ENCODE measurements around the gene UBXN4.

UBXN4 gene

DNA sequence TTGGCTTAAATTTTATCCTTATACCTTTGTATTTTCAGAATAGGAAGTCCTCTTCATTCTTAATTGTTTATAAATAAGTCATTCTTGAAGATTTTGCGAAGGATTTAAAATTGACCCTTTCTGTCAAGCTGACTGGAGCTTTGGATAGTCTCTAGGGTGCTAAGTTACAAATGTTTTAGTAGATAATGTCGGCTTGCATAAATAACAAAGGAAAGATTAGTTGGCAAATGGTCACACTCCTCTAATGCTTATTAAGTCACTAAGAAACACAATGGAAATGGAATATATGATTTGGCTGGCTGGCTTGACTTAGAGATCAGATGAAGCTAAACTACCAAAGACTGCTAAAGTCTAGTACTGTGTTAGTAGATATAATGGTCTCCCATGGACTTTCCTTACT, 40.6 kb downstream of the UBXN4 start:
- Histone ChIP-seq H3K79me1 (replicated peaks; ENCODE audit: low read length, poor library complexity, severe bottlenecking) (peaks cover 8% of the 10 kb centered on the region), H3K9ac (ENCODE audit: low read length) (no peak overlapping the region), H4K91ac (ENCODE audit: low read length) (no peak overlapping the region), H3K18ac (ENCODE audit: low read depth in 1 of 2, low read length in 2 of 2) (no peak overlapping the region), H3K4me1 (ENCODE audit: control insufficient read depth, insufficient read depth, low read depth, low read length) (peaks cover 4% of the 10 kb centered on the region), H2AK5ac (ENCODE audit: low read length, severe bottlenecking) (no peak overlapping the region), H3K14ac (ENCODE audit: low read length in 2 of 2) (no peak overlapping the region), H2BK120ac (ENCODE audit: low read depth, low read length) (no peak overlapping the region), H3K23ac (ENCODE audit: low read length in 2 of 2) (no peak overlapping the region), H3K4me2 (ENCODE audit: low read length, poor library complexity, severe bottlenecking) (no peak overlapping the region), H2BK5ac (ENCODE audit: low read depth, low read length, poor library complexity, severe bottlenecking) (no peak overlapping the region), H3K36me3 (ENCODE audit: control insufficient read depth in 1 of 2, insufficient read depth in 2 of 2, low read depth in 1 of 2, low read length in 2 of 2) (peaks cover 19 to 88% of the 10 kb centered on the region in 2 experiments), H3K9me3 (ENCODE audit: control insufficient read depth, low read length) (no peaks in the 10 kb centered on the region), H3K4ac (ENCODE audit: low read depth in 1 of 2, low read length in 2 of 2) (no peak overlapping the region), H3K4me3 (ENCODE audit: insufficient read depth in 1 of 2, low read depth in 1 of 2, low read length in 2 of 2) (no peak overlapping the region), H2BK15ac (ENCODE audit: low read depth, poor library complexity, severe bottlenecking) (no peak overlapping the region), H2AFZ (ENCODE audit: low read depth, low read length) (no peak overlapping the region), H2BK12ac (ENCODE audit: low read length in 2 of 2) (no peak overlapping the region), H3K27me3 (ENCODE audit: control insufficient read depth in 1 of 2, insufficient read depth in 1 of 2, low read length in 2 of 2) (no peaks in the 10 kb centered on the region), H4K8ac (ENCODE audit: low read length) (no peak overlapping the region), H3K27ac (ENCODE audit: low read length, poor library complexity, severe bottlenecking) (no peak overlapping the region)
- no peak for DNase-seq
- 100% methylated on average over 2 of the region's 2 CpGs for WGBS

DNA sequence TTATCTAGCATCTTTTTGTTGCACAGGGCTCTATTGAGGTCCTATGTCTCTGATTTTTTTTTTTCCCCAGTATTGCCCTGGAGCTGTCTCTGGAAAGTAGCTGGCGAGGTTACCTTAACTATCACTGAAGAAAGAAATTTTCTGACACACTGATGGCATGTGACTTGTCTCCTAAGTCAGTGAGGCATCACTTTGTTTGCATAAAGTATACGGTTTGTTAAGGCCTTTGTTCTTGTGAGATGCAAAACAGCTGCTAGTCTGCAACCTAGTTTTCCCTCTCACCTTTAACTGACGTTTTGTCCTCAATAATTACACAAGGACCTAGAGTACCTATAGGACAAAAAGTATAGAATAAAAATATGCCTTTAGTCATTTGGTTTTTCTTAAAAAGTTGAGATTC, 41.8 kb downstream of the UBXN4 start:
- Histone ChIP-seq H4K91ac (ENCODE audit: low read length) (no peak overlapping the region), H3K18ac (ENCODE audit: low read depth in 1 of 2, low read length in 2 of 2) (no peak overlapping the region), H2BK5ac (ENCODE audit: low read depth, low read length, poor library complexity, severe bottlenecking) (no peak overlapping the region)

DNA sequence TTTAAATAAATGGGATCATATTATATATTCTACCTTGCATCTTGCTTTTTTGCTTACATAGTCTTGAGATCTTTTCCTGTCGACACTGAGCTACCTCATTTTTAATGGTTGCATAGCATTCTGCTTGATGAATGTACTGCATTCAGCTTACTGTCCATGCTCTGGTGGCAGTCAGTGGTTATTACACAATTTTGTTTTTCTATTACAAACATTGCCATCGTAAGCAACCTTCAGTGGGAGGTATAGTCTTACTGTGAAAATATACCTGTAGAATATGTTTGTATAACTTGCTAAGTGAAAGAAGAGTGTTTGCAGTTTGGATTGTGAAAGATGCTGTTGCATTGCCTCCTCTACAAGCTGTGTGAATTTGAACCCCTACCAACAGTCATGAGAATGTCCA, 43.4 kb downstream of the UBXN4 start:
- no peak overlapping the region for H2BK15ac ChIP-seq (ENCODE audit: low read depth, poor library complexity, severe bottlenecking)
- no peak for DNase-seq
- WGBS, result 100% methylated on average over 2 of the region's 2 CpGs

More for the DNA sequence above, 41.8 kb downstream of the UBXN4 start:
- no peak overlapping the region for H3K9ac ChIP-seq (ENCODE audit: low read length)
- no peak overlapping the region for H3K4me2 ChIP-seq (ENCODE audit: low read length, poor library complexity, severe bottlenecking)
- H2BK120ac ChIP-seq (ENCODE audit: low read depth, low read length), result no peak overlapping the region
- WGBS, result 100% methylated on average over 1 of the region's 3 CpGs
- no peak overlapping the region for H3K4ac ChIP-seq (ENCODE audit: low read depth in 1 of 2, low read length in 2 of 2)
- no peak overlapping the region for H2BK12ac ChIP-seq (ENCODE audit: low read length in 2 of 2)
- peaks cover 11% of the 10 kb centered on the region for H3K79me1 ChIP-seq (replicated peaks; ENCODE audit: low read length, poor library complexity, severe bottlenecking)
- H2BK15ac ChIP-seq (ENCODE audit: low read depth, poor library complexity, severe bottlenecking), result no peak overlapping the region
- no peaks in the 10 kb centered on the region for H3K27me3 ChIP-seq (ENCODE audit: control insufficient read depth in 1 of 2, insufficient read depth in 1 of 2, low read length in 2 of 2)
- H3K23ac ChIP-seq (ENCODE audit: low read length in 2 of 2), result no peak overlapping the region
- H3K4me3 ChIP-seq (ENCODE audit: insufficient read depth in 1 of 2, low read depth in 1 of 2, low read length in 2 of 2), result no peak overlapping the region
- peaks cover 20 to 87% of the 10 kb centered on the region in 2 experiments for H3K36me3 ChIP-seq (ENCODE audit: control insufficient read depth in 1 of 2, insufficient read depth in 2 of 2, low read depth in 1 of 2, low read length in 2 of 2)
- no peak for DNase-seq
- H2AFZ ChIP-seq (ENCODE audit: low read depth, low read length), result no peak overlapping the region
- peaks cover 6% of the 10 kb centered on the region for H3K4me1 ChIP-seq (ENCODE audit: control insufficient read depth, insufficient read depth, low read depth, low read length)
- no peak overlapping the region for H2AK5ac ChIP-seq (ENCODE audit: low read length, severe bottlenecking)
- no peak overlapping the region for H4K8ac ChIP-seq (ENCODE audit: low read length)
- H3K9me3 ChIP-seq (ENCODE audit: control insufficient read depth, low read length), result no peaks in the 10 kb centered on the region
- no peak overlapping the region for H3K14ac ChIP-seq (ENCODE audit: low read length in 2 of 2)
- no peak overlapping the region for H3K27ac ChIP-seq (ENCODE audit: low read length, poor library complexity, severe bottlenecking)

GRCh38 chr2:135786823-135787222, 45.2 kb downstream of the UBXN4 start:
- H3K79me1 ChIP-seq (replicated peaks; ENCODE audit: low read length, poor library complexity, severe bottlenecking), result peaks cover 5% of the 10 kb centered on the region
- peak overlapping the region; percentile 98 for H3K27ac ChIP-seq (ENCODE audit: low read length, poor library complexity, severe bottlenecking)
- H2BK5ac ChIP-seq (ENCODE audit: low read depth, low read length, poor library complexity, severe bottlenecking), result peak overlapping the region; percentile 58
- no peak overlapping the region for H3K4ac ChIP-seq (ENCODE audit: low read depth in 1 of 2, low read length in 2 of 2)
- H3K9ac ChIP-seq (ENCODE audit: low read length), result no peak overlapping the region
- H2BK15ac ChIP-seq (ENCODE audit: low read depth, poor library complexity, severe bottlenecking), result no peak overlapping the region
- H4K8ac ChIP-seq (ENCODE audit: low read length), result no peak overlapping the region
- H3K4me1 ChIP-seq (ENCODE audit: control insufficient read depth, insufficient read depth, low read depth, low read length), result peaks cover 9% of the 10 kb centered on the region
- H2BK12ac ChIP-seq (ENCODE audit: low read length in 2 of 2), result no peak overlapping the region
- no peak overlapping the region for H3K18ac ChIP-seq (ENCODE audit: low read depth in 1 of 2, low read length in 2 of 2)
- WGBS, result 70% methylated on average over 3 of the region's 5 CpGs
- H4K91ac ChIP-seq (ENCODE audit: low read length), result no peak overlapping the region
- DNase-seq, result peak; percentile 61
- no peaks in the 10 kb centered on the region for H3K9me3 ChIP-seq (ENCODE audit: control insufficient read depth, low read length)
- no peak overlapping the region for H3K4me3 ChIP-seq (ENCODE audit: insufficient read depth in 1 of 2, low read depth in 1 of 2, low read length in 2 of 2)
- peaks cover 20 to 61% of the 10 kb centered on the region in 2 experiments for H3K36me3 ChIP-seq (ENCODE audit: control insufficient read depth in 1 of 2, insufficient read depth in 2 of 2, low read depth in 1 of 2, low read length in 2 of 2)
- H2BK120ac ChIP-seq (ENCODE audit: low read depth, low read length), result no peak overlapping the region
- H3K27me3 ChIP-seq (ENCODE audit: control insufficient read depth in 1 of 2, insufficient read depth in 1 of 2, low read length in 2 of 2), result no peaks in the 10 kb centered on the region
- H3K14ac ChIP-seq (ENCODE audit: low read length in 2 of 2), result peak overlapping the region in 1 of 2 experiments; percentile 36
- peak overlapping the region; percentile 98 for H2AK5ac ChIP-seq (ENCODE audit: low read length, severe bottlenecking)
- H2AFZ ChIP-seq (ENCODE audit: low read depth, low read length), result no peak overlapping the region
- H3K4me2 ChIP-seq (ENCODE audit: low read length, poor library complexity, severe bottlenecking), result no peak overlapping the region
- no peak overlapping the region for H3K23ac ChIP-seq (ENCODE audit: low read length in 2 of 2)

More for the DNA sequence above, 43.4 kb downstream of the UBXN4 start:
- Histone ChIP-seq H3K4me1 (ENCODE audit: control insufficient read depth, insufficient read depth, low read depth, low read length) (peaks cover 6% of the 10 kb centered on the region), H3K27me3 (ENCODE audit: control insufficient read depth in 1 of 2, insufficient read depth in 1 of 2, low read length in 2 of 2) (no peaks in the 10 kb centered on the region), H3K36me3 (ENCODE audit: control insufficient read depth in 1 of 2, insufficient read depth in 2 of 2, low read depth in 1 of 2, low read length in 2 of 2) (peaks cover 27 to 79% of the 10 kb centered on the region in 2 experiments), H2AK5ac (ENCODE audit: low read length, severe bottlenecking) (no peak overlapping the region), H3K18ac (ENCODE audit: low read depth in 1 of 2, low read length in 2 of 2) (no peak overlapping the region), H3K23ac (ENCODE audit: low read length in 2 of 2) (no peak overlapping the region), H3K4me2 (ENCODE audit: low read length, poor library complexity, severe bottlenecking) (no peak overlapping the region), H3K9me3 (ENCODE audit: control insufficient read depth, low read length) (no peaks in the 10 kb centered on the region), H4K8ac (ENCODE audit: low read length) (no peak overlapping the region), H3K4me3 (ENCODE audit: insufficient read depth in 1 of 2, low read depth in 1 of 2, low read length in 2 of 2) (no peak overlapping the region), H3K14ac (ENCODE audit: low read length in 2 of 2) (no peak overlapping the region), H3K4ac (ENCODE audit: low read depth in 1 of 2, low read length in 2 of 2) (no peak overlapping the region), H4K91ac (ENCODE audit: low read length) (no peak overlapping the region), H3K9ac (ENCODE audit: low read length) (no peak overlapping the region), H3K27ac (ENCODE audit: low read length, poor library complexity, severe bottlenecking) (no peak overlapping the region), H2AFZ (ENCODE audit: low read depth, low read length) (no peak overlapping the region), H2BK120ac (ENCODE audit: low read depth, low read length) (no peak overlapping the region), H2BK12ac (ENCODE audit: low read length in 2 of 2) (no peak overlapping the region), H2BK5ac (ENCODE audit: low read depth, low read length, poor library complexity, severe bottlenecking) (no peak overlapping the region), H3K79me1 (replicated peaks; ENCODE audit: low read length, poor library complexity, severe bottlenecking) (peaks cover 11% of the 10 kb centered on the region)
